H54 (cell line): ENCODE measurements around the gene KHSRP.

Experiments
- DNase-seq: peaks from one replicate; pipeline ENCODE4 v3.0.0; 2011; ENCODE audit warnings: low spot score, mixed read lengths; ENCODE audit not compliant: insufficient read length
- FAIRE-seq: peaks from 3 replicates; lab custom pipeline; 2011; peaks lifted over from hg19 to GRCh38; lab: Jason Lieb, UNC
- POLR2A ChIP-seq: IDR thresholded peaks from 2 replicates; pipeline ENCODE4 v1.6.1; 2011; ENCODE audit warnings: low read depth, mild to moderate bottlenecking, low read length

KHSRP gene

GRCh38 chr19:6424195-6424938 is at the start of gene KHSRP:
Gene KHSRP, minus strand, starts transcription at chr19:6424811. Its CDS starts 110 bp downstream, at chr19:6424701.
- TF ChIP-seq POLR2A: peak; percentile 77
- DNase-seq (no peak), FAIRE-seq (no peak)

- no peak for FAIRE-seq
- no peak for DNase-seq
- no peak for TF ChIP-seq POLR2A
Measured at GRCh38 chr19:6473647-6474046, 49.0 kb upstream of the KHSRP start.

GRCh38 chr19:6472713-6473112 is 48.1 kb upstream of the KHSRP start:
- no peak for FAIRE-seq

GRCh38 chr19:6471076-6471475 is 46.5 kb upstream of the KHSRP start:
- no peak for FAIRE-seq
- DNase-seq: no peak
- no peak for TF ChIP-seq POLR2A

More at GRCh38 chr19:6472713-6473112, 48.1 kb upstream of the KHSRP start:
- TF ChIP-seq POLR2A: no peak
- DNase-seq: no peak

- TF ChIP-seq POLR2A: no peak
- no peak for DNase-seq
- no peak for FAIRE-seq
Measured at GRCh38 chr19:6470173-6470572, 45.6 kb upstream of the KHSRP start.

- no peak for FAIRE-seq
- no peak for DNase-seq
- TF ChIP-seq POLR2A: no peak
Measured at GRCh38 chr19:6467384-6467783, 42.8 kb upstream of the KHSRP start.

- no peak for TF ChIP-seq POLR2A
- DNase-seq (no peak), FAIRE-seq (no peak)
Measured at GRCh38 chr19:6466526-6467248, 42.1 kb upstream of the KHSRP start.

GRCh38 chr19:6465663-6466062 is 41.1 kb upstream of the KHSRP start:
- DNase-seq: no peak
- TF ChIP-seq POLR2A: no peak
- no peak for FAIRE-seq

GRCh38 chr19:6465006-6465405 is 40.4 kb upstream of the KHSRP start:
- DNase-seq: peak; percentile 59
- FAIRE-seq: no peak
- no peak for TF ChIP-seq POLR2A

- FAIRE-seq: no peak
- no peak for TF ChIP-seq POLR2A
- DNase-seq: no peak
Measured at GRCh38 chr19:6464070-6464873, 39.7 kb upstream of the KHSRP start, which contains the start of gene CRB3. Gene CRB3, plus strand, starts transcription at chr19:6464271. Its CDS starts 431 bp downstream, at chr19:6464702.

GRCh38 chr19:6460099-6460884 is 35.7 kb upstream of the KHSRP start:
- no peak for TF ChIP-seq POLR2A
- peak; percentile 61 for FAIRE-seq
- peak; percentile 94 for DNase-seq

GRCh38 chr19:6459262-6460098 is 34.9 kb upstream of the KHSRP start, which contains the start of gene SLC25A23:
Gene SLC25A23, minus strand, starts transcription at chr19:6459792. Its CDS starts 164 bp downstream, at chr19:6459628.
- TF ChIP-seq POLR2A: peak; percentile 36; the same call in 1 of the 2 replicates
- no peak for FAIRE-seq
- peak; percentile 72 for DNase-seq

GRCh38 chr19:6458695-6459261 is 34.2 kb upstream of the KHSRP start:
- no peak for FAIRE-seq
- DNase-seq: no peak
- TF ChIP-seq POLR2A: no peak
